DMS114 treated with DMSO at 0.1 percent for 48 hours (cell line): ENCODE results near the gene NLRC5.

Experiments used
- DNase-seq: peaks from one replicate; lab custom pipeline; 2025; ENCODE audit not compliant: unreplicated experiment; lab: John Stamatoyannopoulos, UW

The NLRC5 gene

DNA sequence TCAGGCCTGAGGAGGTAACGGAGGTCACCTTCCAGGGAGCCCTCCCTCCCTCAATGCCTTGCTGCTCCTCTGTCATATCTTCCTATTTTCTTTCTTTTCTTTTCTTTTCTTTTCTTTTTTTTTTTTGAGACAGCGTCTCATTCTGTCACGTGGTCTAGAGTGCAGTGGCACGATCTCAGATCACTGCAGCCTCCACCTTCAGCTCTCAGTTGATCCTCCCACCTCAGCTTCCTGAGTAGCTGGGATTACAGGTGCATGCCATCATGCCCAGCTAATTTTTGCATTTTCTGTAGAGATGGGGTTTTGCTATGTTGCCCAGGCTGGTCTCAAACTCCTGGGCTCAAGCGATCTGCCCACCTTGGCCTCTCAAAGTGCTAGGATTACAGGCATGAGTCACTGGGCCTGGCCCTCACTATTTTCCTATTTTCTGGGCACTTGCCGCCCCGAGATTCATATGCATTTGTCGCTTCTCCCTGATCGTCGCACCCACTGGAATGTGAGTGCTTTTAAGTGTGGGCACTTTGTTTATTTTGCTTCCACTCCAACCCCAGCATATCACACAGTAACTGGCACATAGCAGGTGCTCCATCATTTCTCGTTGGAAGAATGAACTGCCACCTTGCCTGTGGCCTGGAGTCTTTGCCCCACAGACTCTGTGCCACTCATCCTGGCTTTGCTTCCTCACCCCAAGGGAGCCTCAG, 134.8 kb downstream of the NLRC5 start:
- DNase-seq: no peak

GRCh38 chr16:57125376-57125775, 136.0 kb downstream of the NLRC5 start:
- DNase-seq: no peak

GRCh38 chr16:57125969-57126368, 136.6 kb downstream of the NLRC5 start:
- DNase-seq: no peak

DNA sequence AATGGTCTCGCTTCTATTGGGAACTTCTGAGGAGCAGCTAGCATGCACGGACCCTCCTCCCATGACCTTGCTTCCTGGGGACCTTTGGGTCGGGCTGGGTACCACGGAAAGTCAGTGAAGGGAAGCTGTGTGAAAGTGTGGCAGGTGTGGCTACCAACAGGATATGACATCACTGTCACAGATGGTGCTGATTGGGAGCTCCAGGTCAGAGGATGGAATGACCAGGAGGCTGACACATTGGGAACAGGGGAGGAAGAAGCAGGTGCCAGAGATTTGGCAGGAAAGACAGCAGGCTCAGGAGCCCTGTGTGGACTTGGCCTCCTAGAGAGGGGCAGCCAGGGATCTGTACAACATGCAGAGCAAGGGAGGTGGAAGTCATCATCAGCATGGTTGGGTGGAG, 137.1 kb downstream of the NLRC5 start:
- no peak for DNase-seq

GRCh38 chr16:57127037-57127763, 137.8 kb downstream of the NLRC5 start:
- no peak for DNase-seq

GRCh38 chr16:57127836-57128235, 138.5 kb downstream of the NLRC5 start:
- DNase-seq: no peak

- DNase-seq: no peak
Measured at GRCh38 chr16:57128771-57129389, 139.5 kb downstream of the NLRC5 start.

DNA sequence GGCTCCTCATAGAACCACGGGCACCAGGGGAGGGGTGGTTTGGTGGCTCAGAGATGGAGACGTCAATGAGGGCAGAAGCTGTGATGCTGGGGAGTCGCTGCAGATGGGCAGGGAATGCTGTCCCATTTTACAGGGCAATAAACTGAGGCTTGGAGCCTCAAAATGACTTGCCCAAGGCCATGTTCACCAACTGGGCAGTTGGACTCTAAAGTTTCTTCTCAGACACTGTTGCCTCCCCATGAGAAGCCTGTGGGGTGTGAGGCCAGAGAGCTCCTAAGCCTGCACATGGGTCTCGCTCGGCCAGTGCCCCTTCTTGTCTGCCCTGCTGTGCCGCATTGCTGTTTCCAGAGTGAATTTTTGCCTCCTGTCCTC, 141.6 kb downstream of the NLRC5 start:
- DNase-seq: no peak

GRCh38 chr16:57131351-57131970, 142.1 kb downstream of the NLRC5 start:
- no peak for DNase-seq

GRCh38 chr16:57132470-57132869, 143.1 kb downstream of the NLRC5 start:
- DNase-seq: no peak

- DNase-seq: no peak
Measured at GRCh38 chr16:57133031-57133430, 143.7 kb downstream of the NLRC5 start.
